GM12878 (cell line): ENCODE results near the gene MAD1L1.

ENCODE experiments used
- BCLAF1 ChIP-seq: fragments of 450-650 bp; IDR thresholded peaks from 2 replicates; pipeline ENCODE4 v1.6.1; 2017; ENCODE audit warnings: antibody characterized with exemption, mild to moderate bottlenecking, moderate library complexity
- BHLHE40 ChIP-seq, 2 experiments: fragments of 450-650 bp in 1 of 2; IDR thresholded peaks; 2 replicates each; pipeline ENCODE4 v1.6.1; 2011 to 2017; ENCODE audit warnings: low read depth in 2 of 2, borderline replicate concordance in 1 of 2, improper control_type of control experiment in 1 of 2, low read length in 1 of 2, mild to moderate bottlenecking in 1 of 2
- CEBPB ChIP-seq, 2 experiments: fragments of 150-350 bp in 1 of 2; IDR thresholded peaks; 2 replicates each; pipeline ENCODE4 v1.6.1; 2012 to 2014; ENCODE audit warnings: low read depth in 2 of 2, low read length in 2 of 2, borderline replicate concordance in 1 of 2, inconsistent platforms in 1 of 2
- CREB1 ChIP-seq: IDR thresholded peaks from 2 replicates; pipeline ENCODE4 v1.6.1; 2012; ENCODE audit warnings: low read depth, mild to moderate bottlenecking, inconsistent platforms
- CTCF ChIP-seq, 3 experiments: IDR thresholded peaks in 2 of 3; conservative IDR thresholded peaks in 1 of 3; 2 replicates each; pipeline ENCODE4 v1.5.1; 2011; ENCODE audit warnings: low read depth in 3 of 3, low read length in 3 of 3, mild to moderate bottlenecking in 3 of 3, control low read depth in 2 of 3, moderate library complexity in 2 of 3, inconsistent platforms in 1 of 3, mixed read lengths in 1 of 3; ENCODE audit not compliant: control insufficient read depth in 2 of 3, insufficient read depth in 1 of 3; ENCODE audit errors: extremely low read depth in 1 of 3
- EP300 ChIP-seq, 2 experiments: fragments of 150-350 bp in 1 of 2; IDR thresholded peaks; 2 replicates each; pipeline ENCODE4 v1.6.1; 2011 to 2012; ENCODE audit warnings: low read depth in 2 of 2, low read length in 2 of 2, borderline replicate concordance in 1 of 2, improper control_type of control experiment in 1 of 2, inconsistent platforms in 1 of 2; ENCODE audit not compliant: control insufficient read depth in 1 of 2
- ETV6 ChIP-seq, 2 experiments: fragments of 450-650 bp in 1 of 2; IDR thresholded peaks in 1 of 2; conservative IDR thresholded peaks in 1 of 2; 2 replicates each; pipeline ENCODE4 v1.6.1; 2014; ENCODE audit warnings: antibody characterized with exemption in 1 of 2, borderline replicate concordance in 1 of 2, low read depth in 1 of 2, mild to moderate bottlenecking in 1 of 2, moderate library complexity in 1 of 2
- POLR2A ChIP-seq: IDR thresholded peaks from 2 replicates; pipeline ENCODE4 v1.6.1; 2011; ENCODE audit warnings: low read depth, mild to moderate bottlenecking, low read length
- POU2F2 ChIP-seq: IDR thresholded peaks from 3 replicates; pipeline ENCODE4 v1.6.1; 2011; ENCODE audit warnings: low read depth, mild to moderate bottlenecking, low read length, borderline replicate concordance
- SP1 ChIP-seq: IDR thresholded peaks from one replicate; pipeline ENCODE4 v1.6.1; 2011; ENCODE audit warnings: low read depth, low read length
- TAF1 ChIP-seq: IDR thresholded peaks from 2 replicates; pipeline ENCODE4 v1.6.1; 2011; ENCODE audit warnings: mild to moderate bottlenecking, low read depth, low read length, borderline replicate concordance
- TCF12 ChIP-seq: IDR thresholded peaks from 2 replicates; pipeline ENCODE4 v1.6.1; 2011; ENCODE audit warnings: low read depth, mild to moderate bottlenecking, low read length
- USF1 ChIP-seq: IDR thresholded peaks from 2 replicates; pipeline ENCODE4 v1.6.1; 2011; ENCODE audit warnings: borderline replicate concordance, low read depth, mild to moderate bottlenecking, moderate library complexity, mixed read lengths, low read length; ENCODE audit not compliant: insufficient read depth; ENCODE audit errors: extremely low read length
- ZBED1 ChIP-seq: IDR thresholded peaks from 2 replicates; pipeline ENCODE4 v1.6.1; 2016; ENCODE audit warnings: borderline replicate concordance

GRCh38 chr7:2170576-2171521 lies 61.9 kb downstream of the MAD1L1 start:
- TF ChIP-seq BCLAF1 (no peak), POLR2A (no peak), CREB1 (no peak), BHLHE40 (IDR thresholded peaks at IDR 0.05; ENCODE audit: borderline replicate concordance in 1 of 2, low read depth in 2 of 2, low read length in 1 of 2) (no peak), ZBED1 (no peak), TCF12 (no peak), POU2F2 (no peak), CTCF (IDR thresholded peaks at IDR 0.05 in 2 of 3, conservative IDR thresholded peaks at IDR 0.05 in 1 of 3; ENCODE audit: control insufficient read depth in 2 of 3, extremely low read depth in 1 of 3, insufficient read depth in 1 of 3, low read depth in 3 of 3, low read length in 3 of 3) (no peak), EP300 (IDR thresholded peaks at IDR 0.05; ENCODE audit: borderline replicate concordance in 1 of 2, control insufficient read depth in 1 of 2, low read depth in 2 of 2, low read length in 2 of 2) (no peak), CEBPB (IDR thresholded peaks at IDR 0.05; ENCODE audit: borderline replicate concordance in 1 of 2, low read depth in 2 of 2, low read length in 2 of 2) (no peak), ETV6 (conservative IDR thresholded peaks at IDR 0.05 in 1 of 2, IDR thresholded peaks at IDR 0.05 in 1 of 2; ENCODE audit: borderline replicate concordance in 1 of 2, low read depth in 1 of 2) (no peak), USF1 (no peak), SP1 (no peak), TAF1 (no peak)
